Measurements from ENCODE around the gene CDHR3.

Gene CDHR3

DNA sequence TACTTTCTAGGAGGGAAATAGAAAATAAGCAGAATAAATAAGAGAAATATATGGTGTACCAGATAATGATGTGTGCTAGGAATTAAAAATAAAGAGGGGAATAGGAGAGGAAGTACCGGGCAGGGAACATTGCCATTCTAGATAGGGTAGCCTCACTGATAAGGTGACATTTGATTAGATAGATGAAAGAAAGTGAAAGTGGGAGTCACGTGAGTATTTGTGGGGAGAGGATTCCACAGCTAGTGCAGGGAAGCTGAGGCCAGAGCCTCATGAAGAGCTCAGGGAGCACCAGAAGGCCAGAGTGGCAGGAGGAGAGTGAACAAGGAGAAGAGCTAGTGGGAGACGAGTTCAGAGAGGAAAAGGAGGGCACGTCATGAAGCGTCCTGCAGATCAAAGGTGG is 49.1 kb downstream of the CDHR3 start:
- Histone ChIP-seq H3K4me1 (ENCODE audit: insufficient read depth, low read length, poor library complexity, severe bottlenecking) (no peaks in the 10 kb centered on the region), H3K79me2 (ENCODE audit: insufficient read depth, low read length) (no peaks in the 10 kb centered on the region), H3K9ac (ENCODE audit: low read depth, low read length, poor library complexity, severe bottlenecking) (no peak overlapping the region), H3K4me2 (ENCODE audit: low read depth, low read length, poor library complexity, severe bottlenecking) (no peak overlapping the region), H3K9me3 (ENCODE audit: insufficient read depth, low read depth, low read length) (no peaks in the 10 kb centered on the region; the same call in 1 of the 2 replicates), H3K4me3 (ENCODE audit: low read length, poor library complexity, severe bottlenecking) (no peak overlapping the region), H3K9me2 (replicated peaks; ENCODE audit: low read depth, low read length) (no peaks in the 10 kb centered on the region), H3F3A (ENCODE audit: low read depth) (no peaks in the 10 kb centered on the region), H4K20me1 (ENCODE audit: insufficient read depth, low read length, poor library complexity, severe bottlenecking) (no peaks in the 10 kb centered on the region), H3K36me3 (ENCODE audit: insufficient read depth, low read length) (no peaks in the 10 kb centered on the region), H2AFZ (ENCODE audit: low read length) (no peak overlapping the region), H3K27me3 (ENCODE audit: insufficient read depth, low read length, poor library complexity, severe bottlenecking) (peaks cover 76% of the 10 kb centered on the region)
- TF ChIP-seq CTCF (conservative IDR thresholded peaks at IDR 0.05; ENCODE audit: low read length) = no peak
- TF ChIP-seq EZH2phosphoT487 (IDR thresholded peaks at IDR 0.05; ENCODE audit: borderline replicate concordance) = no peak

DNA sequence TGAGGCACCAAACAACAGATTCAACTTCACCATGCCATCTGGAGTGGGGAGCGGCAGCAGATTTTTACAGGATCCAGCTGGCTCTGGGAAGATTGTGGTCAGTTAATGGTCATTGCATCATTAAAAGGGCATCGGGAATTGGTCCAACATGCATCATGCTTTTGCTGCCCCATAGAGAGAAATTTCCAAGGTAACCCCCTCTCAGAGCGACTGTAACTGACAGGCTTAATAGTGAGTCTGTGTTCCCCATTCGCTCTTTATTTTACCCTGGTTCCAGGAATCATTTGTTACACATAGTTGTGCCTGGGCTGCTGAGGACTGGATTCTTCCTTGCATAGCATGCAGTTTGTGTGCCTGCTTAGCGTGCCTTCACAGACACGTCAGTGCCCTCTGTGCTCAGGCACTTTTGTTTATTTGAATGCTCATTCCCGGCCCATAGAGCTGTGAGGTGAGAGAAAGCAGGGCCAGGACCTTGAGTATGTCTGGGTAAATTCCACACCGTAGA is 49.9 kb downstream of the CDHR3 start:
- H3K27me3 ChIP-seq (ENCODE audit: insufficient read depth, low read length, poor library complexity, severe bottlenecking) = peaks cover 84% of the 10 kb centered on the region
- no peaks in the 10 kb centered on the region; the same call in 1 of the 2 replicates for H3K9me3 ChIP-seq (ENCODE audit: insufficient read depth, low read depth, low read length)
- no peaks in the 10 kb centered on the region for H3K4me1 ChIP-seq (ENCODE audit: insufficient read depth, low read length, poor library complexity, severe bottlenecking)
- TF ChIP-seq CTCF (conservative IDR thresholded peaks at IDR 0.05; ENCODE audit: low read length) (no peak), EZH2phosphoT487 (IDR thresholded peaks at IDR 0.05; ENCODE audit: borderline replicate concordance) (no peak)
- no peaks in the 10 kb centered on the region for H3K36me3 ChIP-seq (ENCODE audit: insufficient read depth, low read length)
- no peaks in the 10 kb centered on the region for H3K9me2 ChIP-seq (replicated peaks; ENCODE audit: low read depth, low read length)
- no peak overlapping the region for H3K9ac ChIP-seq (ENCODE audit: low read depth, low read length, poor library complexity, severe bottlenecking)
- no peak overlapping the region for H2AFZ ChIP-seq (ENCODE audit: low read length)
- H4K20me1 ChIP-seq (ENCODE audit: insufficient read depth, low read length, poor library complexity, severe bottlenecking) = no peaks in the 10 kb centered on the region
- no peak overlapping the region for H3K4me2 ChIP-seq (ENCODE audit: low read depth, low read length, poor library complexity, severe bottlenecking)
- H3K79me2 ChIP-seq (ENCODE audit: insufficient read depth, low read length) = no peaks in the 10 kb centered on the region
- no peak overlapping the region for H3K4me3 ChIP-seq (ENCODE audit: low read length, poor library complexity, severe bottlenecking)
- H3F3A ChIP-seq (ENCODE audit: low read depth) = no peaks in the 10 kb centered on the region

GRCh38 chr7:106015381-106016218 is 52.5 kb downstream of the CDHR3 start:
- Histone ChIP-seq H3K79me2 (ENCODE audit: insufficient read depth, low read length) (no peaks in the 10 kb centered on the region), H3K4me1 (ENCODE audit: insufficient read depth, low read length, poor library complexity, severe bottlenecking) (no peaks in the 10 kb centered on the region), H3K4me2 (ENCODE audit: low read depth, low read length, poor library complexity, severe bottlenecking) (no peak overlapping the region), H3F3A (ENCODE audit: low read depth) (no peaks in the 10 kb centered on the region), H3K9me3 (ENCODE audit: insufficient read depth, low read depth, low read length) (no peaks in the 10 kb centered on the region), H3K9ac (ENCODE audit: low read depth, low read length, poor library complexity, severe bottlenecking) (no peak overlapping the region), H3K4me3 (ENCODE audit: low read length, poor library complexity, severe bottlenecking) (no peak overlapping the region), H2AFZ (ENCODE audit: low read length) (no peak overlapping the region), H3K27me3 (ENCODE audit: insufficient read depth, low read length, poor library complexity, severe bottlenecking) (peaks cover 99% of the 10 kb centered on the region), H3K36me3 (ENCODE audit: insufficient read depth, low read length) (no peaks in the 10 kb centered on the region), H4K20me1 (ENCODE audit: insufficient read depth, low read length, poor library complexity, severe bottlenecking) (no peaks in the 10 kb centered on the region), H3K9me2 (replicated peaks; ENCODE audit: low read depth, low read length) (no peaks in the 10 kb centered on the region)
- TF ChIP-seq CTCF (conservative IDR thresholded peaks at IDR 0.05; ENCODE audit: low read length) = no peak
- TF ChIP-seq EZH2phosphoT487 (IDR thresholded peaks at IDR 0.05; ENCODE audit: borderline replicate concordance) = no peak

All from Loucy (cell line).